K562 (cell line): ENCODE results near the gene RDH13. TPM values are rescaled to one million over a fixed set of nuclear protein-coding genes. Genes with fewer than 3 reads are reported as not detected.

ENCODE experiments used
- FOXM1 ChIP-seq, 2 experiments: fragments of 450-650 bp in 1 of 2; sonication (generic) in 1 of 2; formaldehyde crosslinking in 1 of 2; IDR thresholded peaks; 2 replicates each; pipeline versions ENCODE4 v1.6.1 to v1.9.0; 2017 to 2022; ENCODE audit warnings: low read depth in 2 of 2, mild to moderate bottlenecking in 2 of 2, missing genetic modification reagents in 1 of 2, moderate library complexity in 1 of 2
- HNRNPUL1 ChIP-seq: fragments of 200-400 bp; formaldehyde crosslinking; IDR thresholded peaks from 2 replicates; pipeline ENCODE4 v1.6.1; 2017; ENCODE audit warnings: low read length
- NR2C2 ChIP-seq, 2 experiments: fragments of 200-800 bp in 1 of 2; sonication (Bioruptor generic) in 1 of 2; sonication (generic) in 1 of 2; formaldehyde crosslinking in 1 of 2; IDR thresholded peaks; 2 replicates each; pipeline versions ENCODE4 v1.6.1 to v1.8.0; 2016 to 2022; ENCODE audit warnings: mild to moderate bottlenecking in 1 of 2, missing compliant biosample characterization in 1 of 2, missing genetic modification characterization in 1 of 2, missing genetic modification reagents in 1 of 2
- RB1 ChIP-seq: fragments of 450-650 bp; IDR thresholded peaks from 2 replicates; pipeline ENCODE4 v1.6.1; 2017; ENCODE audit warnings: low read depth, mild to moderate bottlenecking
- SMARCA4 ChIP-seq: fragments of 450-650 bp; IDR thresholded peaks from 2 replicates; pipeline ENCODE4 v1.6.1; 2016
- SPI1 ChIP-seq: IDR thresholded peaks from 2 replicates; pipeline ENCODE4 v1.6.1; 2011; ENCODE audit warnings: low read depth, low read length, control low read depth, borderline replicate concordance
- SUPT5H ChIP-seq: fragments of 450-650 bp; IDR thresholded peaks from 2 replicates; pipeline ENCODE4 v1.6.1; 2016
- ZNF644 ChIP-seq: fragments of 200-800 bp; sonication (Bioruptor generic); IDR thresholded peaks from 2 replicates; pipeline ENCODE4 v1.6.1; 2016; ENCODE audit warnings: low read depth, missing genetic modification characterization, missing compliant biosample characterization
- ZNF778 ChIP-seq: fragments of 450-650 bp; formaldehyde crosslinking; IDR thresholded peaks from 2 replicates; pipeline ENCODE4 v1.4.0; 2020; ENCODE audit warnings: mild to moderate bottlenecking, moderate library complexity
- polyA plus RNA-seq, 8 experiments: library from polyadenylated mRNA; depleted of rRNA in 4 of 8; stranded (reverse) in 5 of 8; unstranded in 3 of 8; fragments of >200 nt; fragmentation: Nextera tagmentation in 2 of 8; fragmentation: Illumina TruSeq in 1 of 8; extraction: Ambion mirVana in 2 of 8; extraction: Trizol in 1 of 8; gene quantifications; 2 replicates each; pipeline versions ENCODE4 v1.2.1 to v1.2.3, GENCODE V29; 2011 to 2014; ENCODE audit warnings: inconsistent platforms in 1 of 8, missing spikeins in 1 of 8
- total RNA-seq, 7 experiments: library from RNA; depleted of rRNA in 6 of 7; stranded (reverse); fragments of >200 nt in 6 of 7; fragmentation: Illumina TruSeq in 2 of 7; extraction: Trizol in 2 of 7; gene quantifications; 2 replicates each; pipeline versions ENCODE4 v1.2.1 to v1.2.3, GENCODE V29; 2011 to 2021; ENCODE audit warnings: low replicate concordance in 1 of 7
- TF ChIP-seq, protein P1 (sequence below): fragments of 450-650 bp; IDR thresholded peaks from 2 replicates; pipeline ENCODE4 v1.7.1; 2018; ENCODE audit warnings: mild to moderate bottlenecking, low read depth; ENCODE audit not compliant: partially characterized antibody
- TF ChIP-seq, protein P2 (sequence below): sonication (generic); formaldehyde crosslinking; IDR thresholded peaks from 2 replicates; pipeline ENCODE4 v1.8.0; 2022; ENCODE audit warnings: mild to moderate bottlenecking, low read depth, missing genetic modification reagents
- TF ChIP-seq, protein P3 (sequence below), 2 experiments: fragments of 450-650 bp in 1 of 2; sonication (generic) in 1 of 2; formaldehyde crosslinking in 1 of 2; IDR thresholded peaks; 2 replicates each; pipeline versions ENCODE4 v1.7.1 to v1.9.0; 2016 to 2022; ENCODE audit warnings: inconsistent platforms in 1 of 2, mild to moderate bottlenecking in 1 of 2, missing genetic modification reagents in 1 of 2

Gene RDH13
- total and polyA plus RNA-seq, 9 of the 15 experiments (the other 6 are each of a cell fraction or from before 2014, with no cell fraction given) = 7.5 to 70.3 (median 39.5) TPM

- TF ChIP-seq, protein P1, sequence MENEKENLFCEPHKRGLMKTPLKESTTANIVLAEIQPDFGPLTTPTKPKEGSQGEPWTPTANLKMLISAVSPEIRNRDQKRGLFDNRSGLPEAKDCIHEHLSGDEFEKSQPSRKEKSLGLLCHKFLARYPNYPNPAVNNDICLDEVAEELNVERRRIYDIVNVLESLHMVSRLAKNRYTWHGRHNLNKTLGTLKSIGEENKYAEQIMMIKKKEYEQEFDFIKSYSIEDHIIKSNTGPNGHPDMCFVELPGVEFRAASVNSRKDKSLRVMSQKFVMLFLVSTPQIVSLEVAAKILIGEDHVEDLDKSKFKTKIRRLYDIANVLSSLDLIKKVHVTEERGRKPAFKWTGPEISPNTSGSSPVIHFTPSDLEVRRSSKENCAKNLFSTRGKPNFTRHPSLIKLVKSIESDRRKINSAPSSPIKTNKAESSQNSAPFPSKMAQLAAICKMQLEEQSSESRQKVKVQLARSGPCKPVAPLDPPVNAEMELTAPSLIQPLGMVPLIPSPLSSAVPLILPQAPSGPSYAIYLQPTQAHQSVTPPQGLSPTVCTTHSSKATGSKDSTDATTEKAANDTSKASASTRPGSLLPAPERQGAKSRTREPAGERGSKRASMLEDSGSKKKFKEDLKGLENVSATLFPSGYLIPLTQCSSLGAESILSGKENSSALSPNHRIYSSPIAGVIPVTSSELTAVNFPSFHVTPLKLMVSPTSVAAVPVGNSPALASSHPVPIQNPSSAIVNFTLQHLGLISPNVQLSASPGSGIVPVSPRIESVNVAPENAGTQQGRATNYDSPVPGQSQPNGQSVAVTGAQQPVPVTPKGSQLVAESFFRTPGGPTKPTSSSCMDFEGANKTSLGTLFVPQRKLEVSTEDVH = peak; percentile 99
- peak; percentile 90 for TF ChIP-seq ZNF644 (tag)
- no peak for TF ChIP-seq RB1
- TF ChIP-seq, protein P2, sequence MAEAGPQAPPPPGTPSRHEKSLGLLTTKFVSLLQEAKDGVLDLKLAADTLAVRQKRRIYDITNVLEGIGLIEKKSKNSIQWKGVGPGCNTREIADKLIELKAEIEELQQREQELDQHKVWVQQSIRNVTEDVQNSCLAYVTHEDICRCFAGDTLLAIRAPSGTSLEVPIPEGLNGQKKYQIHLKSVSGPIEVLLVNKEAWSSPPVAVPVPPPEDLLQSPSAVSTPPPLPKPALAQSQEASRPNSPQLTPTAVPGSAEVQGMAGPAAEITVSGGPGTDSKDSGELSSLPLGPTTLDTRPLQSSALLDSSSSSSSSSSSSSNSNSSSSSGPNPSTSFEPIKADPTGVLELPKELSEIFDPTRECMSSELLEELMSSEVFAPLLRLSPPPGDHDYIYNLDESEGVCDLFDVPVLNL (CRISPR knock-in tag) = no peak
- no peak for TF ChIP-seq ZNF778 (CRISPR knock-in tag)
- peak; percentile 73 for TF ChIP-seq SMARCA4
- TF ChIP-seq, protein P3, sequence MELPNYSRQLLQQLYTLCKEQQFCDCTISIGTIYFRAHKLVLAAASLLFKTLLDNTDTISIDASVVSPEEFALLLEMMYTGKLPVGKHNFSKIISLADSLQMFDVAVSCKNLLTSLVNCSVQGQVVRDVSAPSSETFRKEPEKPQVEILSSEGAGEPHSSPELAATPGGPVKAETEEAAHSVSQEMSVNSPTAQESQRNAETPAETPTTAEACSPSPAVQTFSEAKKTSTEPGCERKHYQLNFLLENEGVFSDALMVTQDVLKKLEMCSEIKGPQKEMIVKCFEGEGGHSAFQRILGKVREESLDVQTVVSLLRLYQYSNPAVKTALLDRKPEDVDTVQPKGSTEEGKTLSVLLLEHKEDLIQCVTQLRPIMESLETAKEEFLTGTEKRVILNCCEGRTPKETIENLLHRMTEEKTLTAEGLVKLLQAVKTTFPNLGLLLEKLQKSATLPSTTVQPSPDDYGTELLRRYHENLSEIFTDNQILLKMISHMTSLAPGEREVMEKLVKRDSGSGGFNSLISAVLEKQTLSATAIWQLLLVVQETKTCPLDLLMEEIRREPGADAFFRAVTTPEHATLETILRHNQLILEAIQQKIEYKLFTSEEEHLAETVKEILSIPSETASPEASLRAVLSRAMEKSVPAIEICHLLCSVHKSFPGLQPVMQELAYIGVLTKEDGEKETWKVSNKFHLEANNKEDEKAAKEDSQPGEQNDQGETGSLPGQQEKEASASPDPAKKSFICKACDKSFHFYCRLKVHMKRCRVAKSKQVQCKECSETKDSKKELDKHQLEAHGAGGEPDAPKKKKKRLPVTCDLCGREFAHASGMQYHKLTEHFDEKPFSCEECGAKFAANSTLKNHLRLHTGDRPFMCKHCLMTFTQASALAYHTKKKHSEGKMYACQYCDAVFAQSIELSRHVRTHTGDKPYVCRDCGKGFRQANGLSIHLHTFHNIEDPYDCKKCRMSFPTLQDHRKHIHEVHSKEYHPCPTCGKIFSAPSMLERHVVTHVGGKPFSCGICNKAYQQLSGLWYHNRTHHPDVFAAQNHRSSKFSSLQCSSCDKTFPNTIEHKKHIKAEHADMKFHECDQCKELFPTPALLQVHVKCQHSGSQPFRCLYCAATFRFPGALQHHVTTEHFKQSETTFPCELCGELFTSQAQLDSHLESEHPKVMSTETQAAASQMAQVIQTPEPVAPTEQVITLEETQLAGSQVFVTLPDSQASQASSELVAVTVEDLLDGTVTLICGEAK (IDR thresholded peaks at IDR 0.05) = peak; percentile 100
- TF ChIP-seq, protein P3 (CRISPR knock-in tag; IDR thresholded peaks at IDR 0.05) = no peak
- TF ChIP-seq SUPT5H = peak; percentile 98
- 0 out of 2 replicates have a peak, but pooled peaks have one; percentile 27 for TF ChIP-seq NR2C2 (CRISPR knock-in tag; IDR thresholded peaks at IDR 0.05)
- peak; percentile 94 for TF ChIP-seq NR2C2 (tag; IDR thresholded peaks at IDR 0.05)
- TF ChIP-seq FOXM1 (IDR thresholded peaks at IDR 0.05; ENCODE audit: low read depth) = peak; percentile 56; the same call in 1 of the 2 replicates
- TF ChIP-seq FOXM1 (CRISPR knock-in tag; IDR thresholded peaks at IDR 0.05; ENCODE audit: low read depth) = no peak
- no peak for TF ChIP-seq HNRNPUL1
- peak; percentile 95 for TF ChIP-seq SPI1
Observed at GRCh38 chr19:55005684-55006488, 57.1 kb downstream of the RDH13 start (continued).
